ENCODE data around the gene MXI1. TPM values are rescaled to one million over a fixed set of nuclear protein-coding genes. Genes with fewer than 3 reads are reported as not detected.
"Not testable (repeated sequence)": the region's sequence is repeated elsewhere in the genome, so short reads cannot be mapped to it uniquely, and the experiment has no call there.

Gene MXI1
- total RNA-seq, 1 experiment from 2014 or later: 19.5 TPM

DNA sequence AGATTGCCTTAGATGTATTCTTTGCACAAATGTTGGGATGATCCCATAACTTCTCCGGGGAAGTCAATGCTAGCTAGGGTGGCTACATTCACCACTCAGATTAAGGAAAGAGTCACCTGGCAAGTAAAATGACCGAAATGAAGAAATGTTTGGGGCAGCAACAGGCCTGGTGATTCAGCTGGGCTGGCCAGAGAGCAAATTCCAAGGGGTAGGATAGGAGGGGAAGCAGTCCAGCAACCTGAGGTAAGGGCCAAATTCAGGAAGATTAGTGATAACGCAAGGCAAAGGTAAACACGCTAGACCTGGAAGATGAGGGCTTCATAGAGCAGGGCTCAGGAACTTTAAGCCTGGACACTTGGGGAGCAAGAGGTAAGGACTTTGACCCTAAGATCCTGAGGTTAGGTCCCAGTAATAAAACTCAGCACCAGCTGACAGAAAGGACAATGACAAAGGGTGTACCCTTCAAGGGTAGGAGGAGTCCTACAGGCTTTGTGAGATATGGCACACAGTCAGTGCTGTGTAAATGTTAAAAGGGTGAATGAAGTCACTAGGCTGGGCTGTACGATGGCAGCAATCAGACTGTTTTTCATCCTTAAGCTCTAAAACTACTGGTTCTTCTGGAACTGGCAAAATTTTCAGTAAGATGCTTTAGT, 120.0 kb downstream of the MXI1 start:
- no TSS peak for BruUV-seq (replicated peaks)
- Mint-ChIP-seq H3K27me3 (ENCODE audit: insufficient read depth, unreplicated experiment) (no peaks in the 10 kb centered on the region), H3K4me3 (ENCODE audit: unreplicated experiment) (no peak overlapping the region), H3K27ac (ENCODE audit: low read depth, unreplicated experiment) (peak overlapping the region; percentile 9), H3K4me1 (ENCODE audit: insufficient read depth, unreplicated experiment) (peaks cover 20% of the 10 kb centered on the region), H3K9me3 (ENCODE audit: unreplicated experiment) (peaks cover 14% of the 10 kb centered on the region), H3K36me3 (ENCODE audit: insufficient read depth, unreplicated experiment) (no peaks in the 10 kb centered on the region)
- POLR2A ChIA-PET: no interaction called here
- intact Hi-C loops (cut with micrococcal nuclease): no loop called here
- DNase-seq (ENCODE audit: unreplicated experiment): no peak
- CTCF ChIA-PET: interaction anchor here (0.7 kb wide), 1 partner anchor 23 kb away, joined by 3 read pairs; no protein-coding TSS in a partner anchor
- TF ChIP-seq CTCF (IDR thresholded peaks at IDR 0.05; ENCODE audit: unreplicated experiment): no peak

- DNase-seq (ENCODE audit: unreplicated experiment): no peak
- ChIA-PET CTCF (interaction anchor here (0.6 to 0.8 kb wide), 2 partner anchors 14 to 216 kb away, joined by 3 to 6 read pairs; no protein-coding TSS in a partner anchor), POLR2A (no interaction called here)
- peaks cover 14% of the 10 kb centered on the region for H3K9me3 Mint-ChIP-seq (ENCODE audit: unreplicated experiment)
- BruUV-seq (replicated peaks): no TSS peak
- intact Hi-C loops (cut with micrococcal nuclease): no loop called here
- no peaks in the 10 kb centered on the region for H3K27me3 Mint-ChIP-seq (ENCODE audit: insufficient read depth, unreplicated experiment)
- H3K4me3 Mint-ChIP-seq (ENCODE audit: unreplicated experiment): no peak overlapping the region
- no peaks in the 10 kb centered on the region for H3K36me3 Mint-ChIP-seq (ENCODE audit: insufficient read depth, unreplicated experiment)
- peaks cover 22% of the 10 kb centered on the region for H3K4me1 Mint-ChIP-seq (ENCODE audit: insufficient read depth, unreplicated experiment)
- H3K27ac Mint-ChIP-seq (ENCODE audit: low read depth, unreplicated experiment): no peak overlapping the region
- no peak for TF ChIP-seq CTCF (IDR thresholded peaks at IDR 0.05; ENCODE audit: unreplicated experiment)
Observed at GRCh38 chr10:110330675-110331074, 123.3 kb downstream of the MXI1 start.

DNA sequence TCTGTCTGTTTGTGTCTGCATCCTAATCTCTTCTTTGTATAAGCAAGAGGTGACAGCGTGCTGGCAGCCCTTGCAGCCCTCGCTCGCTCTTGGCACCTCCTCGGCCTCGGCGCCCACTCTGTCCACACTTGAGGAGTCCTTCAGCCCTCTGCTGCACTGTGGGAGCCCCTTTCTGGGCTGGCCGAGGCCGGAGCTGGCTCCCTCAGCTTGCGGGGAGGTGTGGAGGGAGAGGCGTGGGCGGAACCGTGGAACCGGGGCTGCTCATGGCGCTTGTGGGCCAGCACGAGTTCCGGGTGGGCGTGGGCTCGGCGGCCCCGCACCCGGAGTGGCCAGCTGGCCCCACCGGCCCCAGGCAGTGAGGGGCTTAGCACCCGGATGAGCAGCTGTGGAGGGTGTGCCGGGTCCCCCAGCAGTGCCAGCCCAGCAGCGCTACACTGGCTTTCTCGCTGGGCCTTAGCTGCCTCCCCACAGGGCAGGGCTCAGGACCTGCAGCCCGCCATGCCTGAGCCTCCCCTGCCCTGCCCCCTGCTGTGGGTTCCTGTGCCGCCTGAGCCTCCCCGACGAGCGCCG, 123.9 kb downstream of the MXI1 start:
- CTCF ChIA-PET: interaction anchor here (0.6 kb wide), 1 partner anchor 57 kb away, joined by 3 read pairs; no protein-coding TSS in a partner anchor
- H3K36me3 Mint-ChIP-seq (ENCODE audit: insufficient read depth, unreplicated experiment); intact Hi-C loops (cut with micrococcal nuclease); H3K27ac Mint-ChIP-seq (ENCODE audit: low read depth, unreplicated experiment); H3K4me3 Mint-ChIP-seq (ENCODE audit: unreplicated experiment); POLR2A ChIA-PET; BruUV-seq (replicated peaks); DNase-seq (ENCODE audit: unreplicated experiment); H3K27me3 Mint-ChIP-seq (ENCODE audit: insufficient read depth, unreplicated experiment): not testable (repeated sequence)
- peaks cover 26% of the 10 kb centered on the region for H3K4me1 Mint-ChIP-seq (ENCODE audit: insufficient read depth, unreplicated experiment)
- H3K9me3 Mint-ChIP-seq (ENCODE audit: unreplicated experiment): peaks cover 14% of the 10 kb centered on the region

- H3K27ac Mint-ChIP-seq (ENCODE audit: low read depth, unreplicated experiment): no peak overlapping the region
- BruUV-seq (replicated peaks): no TSS peak
- intact Hi-C loops (cut with micrococcal nuclease): no loop called here
- TF ChIP-seq CTCF (IDR thresholded peaks at IDR 0.05; ENCODE audit: unreplicated experiment): no peak
- no peaks in the 10 kb centered on the region for H3K36me3 Mint-ChIP-seq (ENCODE audit: insufficient read depth, unreplicated experiment)
- ChIA-PET POLR2A (interaction anchor here (1.1 to 3.9 kb wide), 5 partner anchors 14 to 180 kb away, joined by 3 to 37 read pairs (median 7); partner anchors contain the start of gene DUSP5), CTCF (interaction anchor here (0.5 to 1.7 kb wide), 11 partner anchors 11 to 267 kb away, joined by 3 to 9 read pairs (median 4); no protein-coding TSS in a partner anchor)
- no peak for DNase-seq (ENCODE audit: unreplicated experiment)
- H3K4me3 Mint-ChIP-seq (ENCODE audit: unreplicated experiment): no peak overlapping the region
- peaks cover 14% of the 10 kb centered on the region for H3K9me3 Mint-ChIP-seq (ENCODE audit: unreplicated experiment)
- peaks cover 33% of the 10 kb centered on the region for H3K4me1 Mint-ChIP-seq (ENCODE audit: insufficient read depth, unreplicated experiment)
- H3K27me3 Mint-ChIP-seq (ENCODE audit: insufficient read depth, unreplicated experiment): no peaks in the 10 kb centered on the region
Observed at GRCh38 chr10:110334061-110334656, 126.8 kb downstream of the MXI1 start.

All from MCF 10A (cell line).